ENCODE measurements around the gene MAK.
"Not testable (repeated sequence)": the region's sequence is repeated elsewhere in the genome, so short reads cannot be mapped to it uniquely, and the experiment has no call there.

DNA sequence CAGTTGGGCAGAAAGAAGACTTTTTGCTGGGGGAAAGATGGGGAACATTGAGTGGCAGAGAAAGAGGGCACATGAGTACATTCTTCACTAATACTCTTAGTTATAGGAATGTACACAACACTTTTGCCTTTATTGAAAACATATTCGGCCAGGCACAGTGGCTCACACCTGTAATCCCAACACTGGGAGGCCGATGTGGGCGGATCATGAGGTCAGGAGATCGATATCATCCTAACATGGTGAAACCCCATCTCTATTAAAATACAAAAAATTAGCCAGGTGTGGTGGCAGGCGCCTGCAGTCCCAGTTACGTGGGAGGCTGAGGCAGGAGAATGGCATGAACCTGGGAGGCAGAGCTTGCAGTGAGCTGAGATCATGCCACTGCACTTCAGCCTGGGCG is 24.7 kb upstream of the MAK start:
- not testable (repeated sequence) for TF ChIP-seq CTCF (conservative IDR thresholded peaks at IDR 0.05 in 1 of 2, IDR thresholded peaks at IDR 0.05 in 1 of 2; ENCODE audit: extremely low read depth in 1 of 2, insufficient read depth in 1 of 2, low read depth in 1 of 2, low read length in 2 of 2); EZH2 (IDR thresholded peaks at IDR 0.05; ENCODE audit: borderline replicate concordance, low read length)

All from mammary epithelial cell (primary cell).